HG03571 (cell line): Measurements from ENCODE around the gene HLA-B.
"Not testable (repeated sequence)": the region's sequence is repeated elsewhere in the genome, so short reads cannot be mapped to it uniquely, and the experiment has no call there.

Experiments used
- ATAC-seq: cut with Tn5 transposase; IDR thresholded peaks from one replicate; pipeline ENCODE4 v1.9.1; 2021; ENCODE audit not compliant: unreplicated experiment

HLA-B gene

GRCh38 chr6:31385041-31385440 is 28.1 kb upstream of the HLA-B start:
- ATAC-seq: no peak

GRCh38 chr6:31383149-31383548 is 26.2 kb upstream of the HLA-B start:
- ATAC-seq: no peak

DNA sequence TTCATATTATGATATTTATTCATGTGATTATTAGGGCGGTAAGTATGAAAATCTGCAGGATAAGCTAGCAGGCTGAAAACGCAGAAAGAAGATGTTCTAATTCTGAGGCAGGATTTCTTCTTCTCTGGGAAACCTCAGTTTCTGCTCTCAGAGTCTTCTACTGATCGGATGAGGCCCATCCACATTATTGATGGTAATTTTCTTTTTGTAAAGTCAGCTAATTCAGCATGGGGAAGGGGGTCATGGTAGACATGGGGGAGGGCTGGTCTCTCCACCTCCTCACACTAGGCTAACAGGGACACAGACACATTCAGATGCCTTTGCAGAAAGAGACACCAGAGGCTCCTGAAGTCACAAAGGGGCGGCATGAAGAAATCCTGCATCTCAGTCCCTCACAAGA is 24.7 kb upstream of the HLA-B start:
- ATAC-seq: no peak

DNA sequence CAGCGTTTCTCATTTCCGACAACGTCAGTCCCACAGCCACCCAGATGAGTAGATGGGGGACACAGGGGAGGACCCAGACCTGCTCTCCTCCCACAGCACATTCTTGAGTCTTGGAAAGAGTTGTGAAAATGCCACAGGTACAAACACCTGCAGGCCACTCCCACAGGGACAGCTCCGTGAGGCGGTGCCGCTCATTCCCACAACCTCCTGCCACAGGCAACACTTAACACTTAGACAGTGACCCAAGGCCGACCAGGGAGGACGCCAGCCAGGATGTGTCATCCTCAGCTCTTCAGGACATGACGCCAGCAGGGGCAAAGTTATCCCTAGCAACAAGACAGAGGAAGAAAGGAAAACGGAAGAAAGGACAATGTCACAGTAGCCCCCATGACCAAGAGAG is 22.9 kb upstream of the HLA-B start:
- no peak for ATAC-seq

DNA sequence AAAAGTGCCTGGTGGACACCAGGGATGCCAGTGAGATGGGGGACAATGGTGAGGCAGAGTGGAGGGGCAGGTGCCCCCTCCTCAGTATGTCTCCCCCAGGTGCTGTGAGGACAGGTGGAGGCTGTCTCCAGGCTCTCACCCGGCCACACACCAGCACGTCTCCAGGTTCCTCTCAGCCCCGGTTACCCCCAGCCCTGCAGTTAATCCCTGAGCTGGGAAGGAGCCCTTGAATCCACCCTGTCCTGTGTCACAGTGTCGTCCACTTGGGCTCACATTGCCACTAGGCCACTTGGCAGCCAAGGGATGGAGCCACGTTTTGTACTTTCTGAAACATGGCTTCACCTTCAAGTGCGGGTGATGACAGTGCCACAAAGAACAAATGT is 21.7 kb upstream of the HLA-B start:
- no peak for ATAC-seq

DNA sequence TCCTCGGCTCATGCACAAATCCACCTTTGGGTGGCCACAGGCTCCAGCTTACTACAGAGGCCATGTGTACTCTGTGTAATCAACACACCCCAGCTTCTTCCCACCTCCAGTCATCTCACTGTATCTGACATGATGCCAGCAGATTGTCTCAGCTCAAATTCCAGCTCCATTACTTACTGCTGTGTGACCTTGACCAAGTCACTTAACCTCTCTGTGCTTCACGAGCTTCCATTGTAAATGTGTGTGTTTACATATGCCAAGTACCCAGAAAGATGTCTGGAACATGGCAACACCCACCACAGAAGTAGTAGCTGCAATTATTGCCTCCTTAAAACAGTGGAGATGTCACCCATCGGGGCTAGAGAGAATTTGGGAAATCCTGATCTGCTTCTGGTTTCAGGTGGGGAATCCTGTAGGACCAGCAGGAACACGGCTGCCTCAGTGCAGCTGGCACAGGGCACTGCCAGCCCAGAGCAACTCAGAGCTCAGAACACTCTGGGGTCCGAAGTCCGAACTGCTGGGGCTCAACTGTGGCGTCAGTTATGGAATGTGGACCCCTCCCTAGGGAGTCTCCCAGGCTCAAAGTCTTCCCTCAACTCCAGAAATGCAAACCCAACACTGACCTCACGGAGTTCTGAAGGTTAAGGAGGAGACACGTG is 21.2 kb upstream of the HLA-B start:
- no peak for ATAC-seq

GRCh38 chr6:31377029-31377428 is 20.1 kb upstream of the HLA-B start:
- no peak for ATAC-seq

- no peak for ATAC-seq
These were observed 18.7 kb upstream of the HLA-B start for GRCh38 chr6:31375699-31376098.

GRCh38 chr6:31374118-31374517 is 17.1 kb upstream of the HLA-B start:
- not testable (repeated sequence) for ATAC-seq

- no peak for ATAC-seq
These were observed 11.5 kb upstream of the HLA-B start for GRCh38 chr6:31368461-31368860.

DNA sequence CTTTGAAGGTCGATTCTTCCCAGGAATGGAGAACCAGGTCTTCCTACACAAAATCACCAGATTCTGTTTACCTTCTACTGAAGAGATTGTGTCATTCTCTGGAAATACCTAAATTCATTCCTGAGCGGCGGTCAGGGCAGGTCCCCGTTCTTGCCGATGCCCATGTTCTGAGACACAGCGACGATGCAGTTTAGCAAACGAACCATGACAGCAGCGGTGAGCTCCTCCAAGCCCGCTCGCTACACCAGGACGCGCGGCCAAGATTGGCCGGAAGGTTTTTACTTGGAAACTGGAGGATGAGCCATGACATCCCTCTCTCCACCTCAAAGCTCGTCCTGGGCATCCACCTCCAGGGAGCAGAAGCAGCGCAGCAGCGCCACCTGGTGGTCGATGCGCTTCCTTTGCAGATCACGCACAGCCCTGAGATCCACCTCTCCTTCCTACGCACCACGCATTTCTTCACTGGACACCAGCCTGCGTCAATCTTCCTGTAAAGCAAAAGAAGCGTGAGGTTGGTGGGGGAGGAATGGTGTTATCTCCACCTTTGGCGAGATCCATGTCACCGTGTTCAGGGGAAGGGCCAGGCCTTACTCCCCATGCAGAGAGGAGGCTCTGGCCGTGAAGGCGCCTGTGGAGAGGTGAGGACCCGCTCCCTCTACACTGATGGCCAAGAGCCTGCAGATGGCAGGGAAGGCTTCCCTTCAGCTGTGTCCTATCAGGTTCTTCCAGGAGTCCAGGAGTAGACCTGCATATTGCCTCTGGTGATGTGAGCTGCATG is 9.9 kb upstream of the HLA-B start:
- peak; percentile 78 for ATAC-seq

DNA sequence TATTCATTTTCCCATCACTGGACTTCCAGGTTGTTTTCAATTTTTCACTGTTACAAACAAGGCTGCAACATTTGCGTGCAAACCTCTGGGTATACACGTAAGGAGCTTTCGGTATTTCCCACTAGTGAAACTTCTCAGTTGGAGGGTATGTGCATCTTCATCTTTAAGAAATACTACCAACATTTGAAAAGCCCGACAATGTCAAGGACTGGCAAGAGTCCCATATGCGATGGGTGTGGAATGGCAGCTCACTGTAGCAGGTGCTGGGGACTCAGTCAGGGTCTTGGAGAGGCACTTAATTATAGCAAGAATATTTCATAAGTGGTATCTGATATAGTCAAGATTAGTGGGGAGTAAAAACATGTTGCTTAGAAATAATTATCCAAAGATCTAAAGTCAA is 8.9 kb upstream of the HLA-B start:
- ATAC-seq: no peak

- ATAC-seq: no peak
These were observed 6.8 kb upstream of the HLA-B start for GRCh38 chr6:31363811-31364210.

DNA sequence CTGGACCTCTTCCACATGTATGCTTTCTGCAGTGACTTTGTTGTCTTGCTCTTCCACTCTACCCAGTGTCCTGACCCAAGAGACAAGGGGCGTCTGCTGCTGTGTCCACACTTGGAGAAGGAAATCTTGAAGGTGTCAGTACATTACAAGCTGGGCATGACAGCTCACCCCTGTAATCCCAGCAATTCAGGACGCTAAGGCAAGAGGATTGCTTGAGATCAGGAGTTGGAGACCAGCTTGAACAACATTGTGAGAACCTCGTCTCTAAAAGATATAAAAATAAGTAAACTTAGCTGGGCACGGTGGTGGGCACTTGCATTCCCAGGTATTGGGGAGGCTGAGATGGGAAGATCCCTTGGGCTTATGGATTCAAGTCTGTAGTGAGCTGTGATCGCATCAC is 5.8 kb upstream of the HLA-B start:
- ATAC-seq: no peak

GRCh38 chr6:31359581-31359980 is 2.6 kb upstream of the HLA-B start:
- ATAC-seq: no peak

DNA sequence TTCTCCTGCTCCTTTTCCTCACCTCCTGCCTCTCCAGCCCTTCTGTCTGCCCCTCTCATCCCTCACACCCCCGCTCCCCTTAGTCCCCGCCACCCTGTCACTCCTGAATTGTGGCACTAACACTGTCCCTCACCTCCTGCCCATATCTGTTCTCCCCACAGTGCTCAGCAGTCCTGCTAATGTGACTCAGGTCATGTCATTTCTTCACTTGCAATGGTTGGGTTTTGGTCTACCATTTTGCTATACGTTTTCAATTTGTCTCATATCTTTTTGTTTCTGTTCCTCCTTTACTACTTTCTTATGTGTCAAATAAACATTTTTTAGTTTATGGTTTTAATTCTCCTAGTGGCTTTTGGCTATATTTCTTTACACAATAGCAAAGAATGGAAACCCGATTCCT is 1.3 kb upstream of the HLA-B start:
- ATAC-seq: no peak

GRCh38 chr6:31357886-31358285 is 907 bp upstream of the HLA-B start:
- no peak for ATAC-seq

GRCh38 chr6:31356216-31356945 is 598 bp downstream of the HLA-B start:
- ATAC-seq: peak; percentile 6

- ATAC-seq: no peak
These were observed 1.4 kb downstream of the HLA-B start for GRCh38 chr6:31355583-31355948.

- no peak for ATAC-seq
These were observed 2.0 kb downstream of the HLA-B start for GRCh38 chr6:31354864-31355582.

GRCh38 chr6:31354158-31354863 is 2.7 kb downstream of the HLA-B start:
- no peak for ATAC-seq
